ENCODE measurements around the gene CNOT2. TPM values are rescaled to one million over a fixed set of nuclear protein-coding genes. Genes with fewer than 3 reads are reported as not detected.

CNOT2 gene
- total RNA-seq, 2 experiments from 2014 or later: 121 to 123 TPM

DNA sequence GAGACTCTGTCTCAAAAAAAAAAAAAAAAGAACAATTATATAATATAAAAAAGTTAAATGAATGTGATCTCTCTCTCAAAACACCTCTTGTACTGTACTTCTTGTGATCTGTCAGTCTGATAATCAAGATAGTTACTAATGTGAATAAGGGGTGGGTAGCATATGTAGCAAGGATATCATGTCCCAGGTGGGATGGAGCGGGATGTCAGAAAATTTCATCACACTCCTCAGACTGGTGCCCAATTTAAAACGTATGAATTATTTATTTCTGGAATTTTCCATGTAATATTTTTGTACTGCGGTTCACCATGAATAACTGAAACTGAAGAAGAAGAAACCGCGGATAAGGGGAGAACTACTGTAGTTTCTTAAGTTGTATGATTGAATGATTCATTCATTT lies 11.0 kb downstream of the CNOT2 start:
- ChIA-PET POLR2A (interaction anchor here (0.6 kb wide), 1 partner anchor 236 kb away, joined by 3 read pairs; no protein-coding TSS in a partner anchor), CTCF (ENCODE audit: unreplicated experiment) (interaction anchor here (0.6 kb wide), 1 partner anchor 31 kb away, joined by 3 read pairs; no protein-coding TSS in a partner anchor)
- intact Hi-C loops (cut with micrococcal nuclease; ENCODE audit: unreplicated experiment): no loop called here
- H3K79me2 ChIP-seq (ENCODE audit: insufficient read depth, low read depth, low read length): peaks cover 98% of the 10 kb centered on the region
- H4K20me1 ChIP-seq (ENCODE audit: insufficient read depth, low read length): peaks cover 19% of the 10 kb centered on the region; the same call in 1 of the 2 replicates
- no peaks in the 10 kb centered on the region; the same call in 1 of the 2 replicates for H3K9me3 ChIP-seq (ENCODE audit: low read length)
- BruUV-seq (replicated peaks): no TSS peak
- no peak overlapping the region for H3K4me3 ChIP-seq (ENCODE audit: low read depth, low read length, poor library complexity, severe bottlenecking)
- H3K9me2 ChIP-seq (ENCODE audit: insufficient read depth, low read length): no peaks in the 10 kb centered on the region
- no peak for TF ChIP-seq EZH2phosphoT487 (IDR thresholded peaks at IDR 0.05; ENCODE audit: borderline replicate concordance, low read depth, low read length)
- TF ChIP-seq, protein P1, sequence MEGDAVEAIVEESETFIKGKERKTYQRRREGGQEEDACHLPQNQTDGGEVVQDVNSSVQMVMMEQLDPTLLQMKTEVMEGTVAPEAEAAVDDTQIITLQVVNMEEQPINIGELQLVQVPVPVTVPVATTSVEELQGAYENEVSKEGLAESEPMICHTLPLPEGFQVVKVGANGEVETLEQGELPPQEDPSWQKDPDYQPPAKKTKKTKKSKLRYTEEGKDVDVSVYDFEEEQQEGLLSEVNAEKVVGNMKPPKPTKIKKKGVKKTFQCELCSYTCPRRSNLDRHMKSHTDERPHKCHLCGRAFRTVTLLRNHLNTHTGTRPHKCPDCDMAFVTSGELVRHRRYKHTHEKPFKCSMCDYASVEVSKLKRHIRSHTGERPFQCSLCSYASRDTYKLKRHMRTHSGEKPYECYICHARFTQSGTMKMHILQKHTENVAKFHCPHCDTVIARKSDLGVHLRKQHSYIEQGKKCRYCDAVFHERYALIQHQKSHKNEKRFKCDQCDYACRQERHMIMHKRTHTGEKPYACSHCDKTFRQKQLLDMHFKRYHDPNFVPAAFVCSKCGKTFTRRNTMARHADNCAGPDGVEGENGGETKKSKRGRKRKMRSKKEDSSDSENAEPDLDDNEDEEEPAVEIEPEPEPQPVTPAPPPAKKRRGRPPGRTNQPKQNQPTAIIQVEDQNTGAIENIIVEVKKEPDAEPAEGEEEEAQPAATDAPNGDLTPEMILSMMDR (conservative IDR thresholded peaks at IDR 0.05; ENCODE audit: low read length): no peak
- H3K36me3 ChIP-seq (ENCODE audit: insufficient read depth, low read length): peaks cover 44% of the 10 kb centered on the region
- DNase-seq (ENCODE audit: low spot score): no peak
- no peak overlapping the region for H2AFZ ChIP-seq (ENCODE audit: low read length)
- H3K27ac ChIP-seq (ENCODE audit: low read depth, low read length, poor library complexity, severe bottlenecking): no peak overlapping the region
- peaks cover 59% of the 10 kb centered on the region for H3K4me1 ChIP-seq (ENCODE audit: insufficient read depth, low read length, poor library complexity, severe bottlenecking)
- no peak overlapping the region for H3K4me2 ChIP-seq (ENCODE audit: low read length)

DNA sequence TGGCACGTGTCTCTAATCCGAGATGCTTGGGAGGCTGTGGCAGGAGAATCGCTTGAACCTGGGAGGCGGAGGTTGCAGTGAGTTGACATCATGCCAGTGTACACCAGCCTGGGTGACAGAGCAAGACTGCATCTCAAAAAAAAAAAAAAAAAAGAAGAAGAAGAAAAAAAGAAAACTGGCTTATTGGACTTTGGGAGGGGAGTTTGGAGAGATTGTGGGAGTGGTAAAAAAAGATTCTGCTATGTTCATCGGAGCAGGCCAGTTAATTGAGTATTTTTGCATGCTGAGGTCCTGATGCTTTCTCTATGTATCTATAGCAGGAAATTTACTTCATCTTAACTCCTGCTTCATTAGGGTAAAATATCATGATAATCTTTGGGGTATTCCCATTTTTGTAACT lies 11.6 kb downstream of the CNOT2 start:
- CTCF ChIA-PET (ENCODE audit: unreplicated experiment): no interaction called here
- POLR2A ChIA-PET: no interaction called here

DNA sequence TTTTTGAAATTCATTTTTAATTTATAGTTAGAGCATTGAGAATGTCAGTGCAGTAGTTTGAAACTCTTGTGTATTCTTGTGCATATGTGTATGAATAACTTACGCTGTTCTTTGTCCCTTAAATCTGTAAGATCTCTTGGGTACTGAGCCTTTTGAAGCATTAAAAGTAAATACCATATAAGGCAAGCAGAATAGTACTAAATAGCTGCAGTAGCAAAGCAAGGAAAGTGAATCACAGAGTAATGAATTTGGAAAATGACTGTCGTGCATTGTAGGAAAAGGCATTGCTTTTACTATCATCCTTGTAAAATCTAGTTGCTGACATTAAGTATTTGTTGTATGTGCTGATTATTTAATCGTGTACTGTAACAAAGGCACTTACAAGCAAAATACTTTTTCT lies 12.1 kb downstream of the CNOT2 start:
- H3K4me1 ChIP-seq (ENCODE audit: insufficient read depth, low read length, poor library complexity, severe bottlenecking): peaks cover 66% of the 10 kb centered on the region
- peaks cover 18% of the 10 kb centered on the region for H4K20me1 ChIP-seq (ENCODE audit: insufficient read depth, low read length)
- POLR2A ChIA-PET: no interaction called here
- H3K4me3 ChIP-seq (ENCODE audit: low read depth, low read length, poor library complexity, severe bottlenecking): no peak overlapping the region
- H3K27ac ChIP-seq (ENCODE audit: low read depth, low read length, poor library complexity, severe bottlenecking): no peak overlapping the region
- H3K9me2 ChIP-seq (ENCODE audit: insufficient read depth, low read length): no peaks in the 10 kb centered on the region
- H3K79me2 ChIP-seq (ENCODE audit: insufficient read depth, low read depth, low read length): peaks cover 98% of the 10 kb centered on the region
- no peak overlapping the region for H2AFZ ChIP-seq (ENCODE audit: low read length)
- H3K9me3 ChIP-seq (ENCODE audit: low read length): no peaks in the 10 kb centered on the region; the same call in 1 of the 2 replicates
- peak overlapping the region; percentile 33 for H3K4me2 ChIP-seq (ENCODE audit: low read length)
- peaks cover 34% of the 10 kb centered on the region for H3K36me3 ChIP-seq (ENCODE audit: insufficient read depth, low read length)
- no peak for DNase-seq (ENCODE audit: low spot score)
- no peak for TF ChIP-seq EZH2phosphoT487 (IDR thresholded peaks at IDR 0.05; ENCODE audit: borderline replicate concordance, low read depth, low read length)
- BruUV-seq (replicated peaks): no TSS peak
- CTCF ChIA-PET (ENCODE audit: unreplicated experiment): no interaction called here
- intact Hi-C loops (cut with micrococcal nuclease; ENCODE audit: unreplicated experiment): no loop called here

More for the DNA sequence above, 11.6 kb downstream of the CNOT2 start:
- Histone ChIP-seq H3K27ac (ENCODE audit: low read depth, low read length, poor library complexity, severe bottlenecking) (no peak overlapping the region), H3K36me3 (ENCODE audit: insufficient read depth, low read length) (peaks cover 38% of the 10 kb centered on the region), H3K4me2 (ENCODE audit: low read length) (peak overlapping the region; percentile 33), H3K9me2 (ENCODE audit: insufficient read depth, low read length) (no peaks in the 10 kb centered on the region), H3K4me3 (ENCODE audit: low read depth, low read length, poor library complexity, severe bottlenecking) (no peak overlapping the region), H3K79me2 (ENCODE audit: insufficient read depth, low read depth, low read length) (peaks cover 98% of the 10 kb centered on the region), H3K9me3 (ENCODE audit: low read length) (no peaks in the 10 kb centered on the region; the same call in 1 of the 2 replicates), H3K4me1 (ENCODE audit: insufficient read depth, low read length, poor library complexity, severe bottlenecking) (peaks cover 64% of the 10 kb centered on the region), H2AFZ (ENCODE audit: low read length) (no peak overlapping the region), H4K20me1 (ENCODE audit: insufficient read depth, low read length) (peaks cover 21% of the 10 kb centered on the region)
- no TSS peak for BruUV-seq (replicated peaks)
- no peak for TF ChIP-seq EZH2phosphoT487 (IDR thresholded peaks at IDR 0.05; ENCODE audit: borderline replicate concordance, low read depth, low read length)
- TF ChIP-seq, protein P1 (conservative IDR thresholded peaks at IDR 0.05; ENCODE audit: low read length): no peak
- DNase-seq (ENCODE audit: low spot score): no peak
- intact Hi-C loops (cut with micrococcal nuclease; ENCODE audit: unreplicated experiment): no loop called here

All from OCI-LY7 (cell line).